ELF-1 (cell line): ENCODE results near the gene ZNF202.
"Not testable (repeated sequence)": the region's sequence is repeated elsewhere in the genome, so short reads cannot be mapped to it uniquely, and the experiment has no call there.

Experiments used
- DNase-seq: peaks from one replicate; pipeline ENCODE4 v3.0.0-alpha.2; 2016; ENCODE audit warnings: low read depth, low spot score

The ZNF202 gene

GRCh38 chr11:123741159-123742030 lies at the start of gene ZNF202:
Gene ZNF202, minus strand, starts transcription at chr11:123741660. Its CDS starts 10,772 bp downstream, at chr11:123730888.
- peak; percentile 92 for DNase-seq

GRCh38 chr11:123783536-123783935 lies 42.1 kb upstream of the ZNF202 start:
- no peak for DNase-seq

- DNase-seq, result no peak
Measured at GRCh38 chr11:123778511-123778910, 37.1 kb upstream of the ZNF202 start.

- DNase-seq, result no peak
Measured at GRCh38 chr11:123775715-123776549, 34.5 kb upstream of the ZNF202 start.

GRCh38 chr11:123775289-123775688 lies 33.8 kb upstream of the ZNF202 start:
- peak; percentile 25 for DNase-seq

GRCh38 chr11:123773959-123774358 lies 32.5 kb upstream of the ZNF202 start:
- no peak for DNase-seq

- no peak for DNase-seq
Measured at GRCh38 chr11:123773026-123773425, 31.6 kb upstream of the ZNF202 start.

GRCh38 chr11:123771664-123772063 lies 30.2 kb upstream of the ZNF202 start:
- DNase-seq, result no peak

- no peak for DNase-seq
Measured at GRCh38 chr11:123770712-123771111, 29.3 kb upstream of the ZNF202 start.

GRCh38 chr11:123765601-123766000 lies 24.1 kb upstream of the ZNF202 start:
- no peak for DNase-seq

GRCh38 chr11:123762422-123762821 lies 21.0 kb upstream of the ZNF202 start:
- no peak for DNase-seq

GRCh38 chr11:123760894-123761293 lies 19.4 kb upstream of the ZNF202 start:
- DNase-seq, result no peak

GRCh38 chr11:123757976-123758375 lies 16.5 kb upstream of the ZNF202 start:
- DNase-seq, result no peak

GRCh38 chr11:123755813-123756212 lies 14.4 kb upstream of the ZNF202 start:
- no peak for DNase-seq

GRCh38 chr11:123755344-123755743 lies 13.9 kb upstream of the ZNF202 start:
- DNase-seq, result no peak

- no peak for DNase-seq
Measured at GRCh38 chr11:123754101-123754568, 12.7 kb upstream of the ZNF202 start, which contains the start of gene OR6X1. Gene OR6X1, minus strand, starts transcription at chr11:123754518. Its CDS starts 0 bp downstream, at chr11:123754518.

GRCh38 chr11:123753110-123753509 lies 11.7 kb upstream of the ZNF202 start:
- DNase-seq, result no peak

- peak; percentile 44 for DNase-seq
Measured at GRCh38 chr11:123751781-123752180, 10.3 kb upstream of the ZNF202 start.

- not testable (repeated sequence) for DNase-seq
Measured at GRCh38 chr11:123748349-123748748, 6.9 kb upstream of the ZNF202 start.

GRCh38 chr11:123745764-123746451 lies 4.4 kb upstream of the ZNF202 start:
- DNase-seq, result peak; percentile 53

- DNase-seq, result no peak
Measured at GRCh38 chr11:123742724-123743120, 1.3 kb upstream of the ZNF202 start.
